IMR-90 (cell line): Measurements from ENCODE around the gene AMPD3. TPM values are rescaled to one million over a fixed set of nuclear protein-coding genes. Genes with fewer than 3 reads are reported as not detected.

ENCODE experiments used
- ATAC-seq: fragments of 200-7000 bp; cut with Tn5 transposase; 2 replicates; pipeline ENCODE4 v1.9.1; 2020; ENCODE audit warnings: low read depth, mild to moderate bottlenecking, moderate library complexity
- BruUV-seq: library from RNA; stranded (reverse); fragments of 400-500 nt; replicated peaks from 2 replicates; lab custom pipeline; 2021; lab: Mats Ljungman, UMichigan
- CTCF ChIA-PET: fragments of 300-600 bp; formaldehyde crosslinking; extraction: SDS; loops from one replicate; lab custom pipeline; 2021; ENCODE audit warnings: antibody characterized with exemption; lab: Yijun Ruan, JAX
- POLR2A ChIA-PET: fragments of 300-600 bp; sonication (Branson Sonifier 250); formaldehyde crosslinking; loops from one replicate; lab custom pipeline; 2022; ENCODE audit warnings: antibody characterized with exemption; ENCODE audit not compliant: unreplicated experiment; lab: Charles Lee
- DNase-seq: peaks from one replicate; pipeline ENCODE4 v3.0.0; 2013
- H2AFZ ChIP-seq: replicated peaks from 2 replicates; pipeline ENCODE3; 2013; ENCODE audit warnings: low read length, mild to moderate bottlenecking; ENCODE audit not compliant: poor library complexity
- H2AK5ac ChIP-seq: 2 replicates; pipeline ENCODE4 v1.6.1; 2013; ENCODE audit warnings: low read depth, low read length, inconsistent platforms
- H2AK9ac ChIP-seq: replicated peaks from 2 replicates; pipeline ENCODE3; 2013; ENCODE audit warnings: mild to moderate bottlenecking, low read depth, low read length, moderate library complexity; ENCODE audit not compliant: poor library complexity
- H2BK120ac ChIP-seq: 2 replicates; pipeline ENCODE4 v1.6.1; 2013; ENCODE audit warnings: low read depth, low read length, inconsistent platforms
- H2BK15ac ChIP-seq: 3 replicates; pipeline ENCODE4 v1.6.1; 2013; ENCODE audit warnings: low read depth, low read length, inconsistent platforms
- H2BK20ac ChIP-seq: 2 replicates; pipeline ENCODE4 v1.6.1; 2013; ENCODE audit warnings: low read depth, mild to moderate bottlenecking, inconsistent platforms, low read length, moderate library complexity
- H2BK5ac ChIP-seq: 2 replicates; pipeline ENCODE4 v1.6.1; 2013; ENCODE audit warnings: mild to moderate bottlenecking, low read depth, low read length, inconsistent platforms; ENCODE audit not compliant: poor library complexity, severe bottlenecking
- H3K14ac ChIP-seq: replicated peaks from 2 replicates; pipeline ENCODE4 v1.6.1; 2013; ENCODE audit warnings: low read depth, low read length, inconsistent platforms
- H3K18ac ChIP-seq: 2 replicates; pipeline ENCODE4 v1.6.1; 2013; ENCODE audit warnings: low read depth, low read length, control low read depth
- H3K23ac ChIP-seq: 2 replicates; pipeline ENCODE4 v1.6.1; 2013; ENCODE audit warnings: low read depth, low read length, inconsistent platforms
- H3K27ac ChIP-seq: 2 replicates; pipeline ENCODE4 v1.5.1; 2013; ENCODE audit warnings: mild to moderate bottlenecking, control low read depth, low read length; ENCODE audit not compliant: insufficient read depth
- H3K27me3 ChIP-seq: 2 replicates; pipeline ENCODE4 v1.6.1; 2013; ENCODE audit warnings: low read length; ENCODE audit not compliant: control insufficient read depth, insufficient read depth
- H3K36me3 ChIP-seq: 2 replicates; pipeline ENCODE4 v1.6.1; 2013; ENCODE audit warnings: low read length, mixed read lengths; ENCODE audit not compliant: control insufficient read depth, insufficient read depth
- H3K4ac ChIP-seq: 2 replicates; pipeline ENCODE4 v1.6.1; 2013; ENCODE audit warnings: low read depth, low read length, inconsistent platforms
- H3K4me1 ChIP-seq: 2 replicates; pipeline ENCODE4 v1.6.1; 2013; ENCODE audit warnings: low read length, mixed read lengths; ENCODE audit not compliant: control insufficient read depth, insufficient read depth
- H3K4me2 ChIP-seq: 2 replicates; pipeline ENCODE4 v1.6.1; 2013; ENCODE audit warnings: low read depth, mild to moderate bottlenecking, control low read depth, low read length, moderate library complexity
- H3K4me3 ChIP-seq: 2 replicates; pipeline ENCODE4 v1.5.1; 2013; ENCODE audit warnings: low read depth, mild to moderate bottlenecking, control low read depth, low read length, moderate library complexity; ENCODE audit not compliant: insufficient read depth
- H3K56ac ChIP-seq: 2 replicates; pipeline ENCODE4 v1.6.1; 2013; ENCODE audit warnings: low read length, inconsistent platforms; ENCODE audit not compliant: insufficient read depth; ENCODE audit errors: extremely low read depth
- H3K79me1 ChIP-seq, 2 experiments: 2 replicates each; pipeline ENCODE4 v1.6.1; 2013; ENCODE audit warnings: low read length in 2 of 2, inconsistent platforms in 1 of 2, low read depth in 1 of 2
- H3K9ac ChIP-seq: 2 replicates; pipeline ENCODE4 v1.6.1; 2013; ENCODE audit warnings: low read depth, low read length, control low read depth
- H3K9me1 ChIP-seq: 2 replicates; pipeline ENCODE4 v1.6.1; 2013; ENCODE audit warnings: low read length, inconsistent platforms; ENCODE audit not compliant: insufficient read depth
- H3K9me3 ChIP-seq: 2 replicates; pipeline ENCODE4 v1.6.1; 2013; ENCODE audit warnings: low read length; ENCODE audit not compliant: control insufficient read depth, insufficient read depth
- H4K20me1 ChIP-seq: 2 replicates; pipeline ENCODE4 v1.6.1; 2013; ENCODE audit warnings: low read length, inconsistent platforms; ENCODE audit not compliant: insufficient read depth
- H4K5ac ChIP-seq: 2 replicates; pipeline ENCODE4 v1.6.1; 2013; ENCODE audit warnings: mild to moderate bottlenecking, low read depth, low read length, control low read depth
- H4K8ac ChIP-seq, 2 experiments: 2 replicates each; pipeline ENCODE4 v1.6.1; 2013; ENCODE audit warnings: low read depth in 2 of 2, low read length in 2 of 2, control low read depth in 1 of 2, inconsistent platforms in 1 of 2
- H4K91ac ChIP-seq: 2 replicates; pipeline ENCODE4 v1.6.1; 2013; ENCODE audit warnings: low read depth, low read length, inconsistent platforms; ENCODE audit not compliant: insufficient read depth
- CHD1 ChIP-seq: IDR thresholded peaks from 2 replicates; pipeline ENCODE4 v1.6.1; 2012; ENCODE audit warnings: low read depth, low read length, improper control_type of control experiment
- CTCF ChIP-seq: conservative IDR thresholded peaks from 2 replicates; pipeline ENCODE4 v1.5.1; 2012; ENCODE audit warnings: mild to moderate bottlenecking, low read depth, low read length, improper control_type of control experiment
- ELK1 ChIP-seq: fragments of 150-350 bp; IDR thresholded peaks from 2 replicates; pipeline ENCODE4 v1.6.1; 2016; ENCODE audit warnings: low read depth, mild to moderate bottlenecking, low read length, moderate library complexity, borderline replicate concordance
- FOS ChIP-seq: fragments of 150-350 bp; IDR thresholded peaks from 2 replicates; pipeline ENCODE4 v1.6.1; 2016; ENCODE audit warnings: low read depth, low read length
- MAFK ChIP-seq: IDR thresholded peaks from 2 replicates; pipeline ENCODE4 v1.6.1; 2012; ENCODE audit warnings: low read depth, low read length, improper control_type of control experiment
- MAZ ChIP-seq: IDR thresholded peaks from 2 replicates; pipeline ENCODE4 v1.6.1; 2012; ENCODE audit warnings: low read depth, mild to moderate bottlenecking, low read length, improper control_type of control experiment, moderate library complexity, borderline replicate concordance
- RCOR1 ChIP-seq: IDR thresholded peaks from 2 replicates; pipeline ENCODE4 v1.6.1; 2012; ENCODE audit warnings: mild to moderate bottlenecking, low read length, improper control_type of control experiment; ENCODE audit not compliant: insufficient replicate concordance
- RFX5 ChIP-seq: IDR thresholded peaks from 2 replicates; pipeline ENCODE4 v1.8.0; 2012; ENCODE audit warnings: low read depth, mild to moderate bottlenecking, low read length, moderate library complexity
- SMC3 ChIP-seq: fragments of 150-350 bp; IDR thresholded peaks from 2 replicates; pipeline ENCODE4 v1.6.1; 2016; ENCODE audit warnings: low read depth, mild to moderate bottlenecking, antibody characterized with exemption, low read length, moderate library complexity
- USF2 ChIP-seq: fragments of 150-350 bp; IDR thresholded peaks from 2 replicates; pipeline ENCODE4 v1.6.1; 2017; ENCODE audit warnings: mild to moderate bottlenecking, antibody characterized with exemption, low read length, low read depth
- WGBS, 2 experiments: methylation state at CpG; one replicate each; pipeline versions ENCODE4 v1.1.5 to v1.1.7; 2013; ENCODE audit warnings: missing lambda C conversion rate in 2 of 2; ENCODE audit not compliant: insufficient read length in 1 of 2; ENCODE audit errors: extremely low coverage in 2 of 2; 5-methylcytosine and 5-hydroxymethylcytosine counted together
- dilution Hi-C: fragments of 300-500 bp; cut with HindIII; formaldehyde crosslinking; loops from one replicate; pipeline ENCODE4 v1.14.3; 2018; ENCODE audit warnings: low sequenced_read_pairs; ENCODE audit not compliant: unreplicated experiment
- in situ Hi-C: fragments of 300-500 bp; cut with MboI; formaldehyde crosslinking; loops from 3 replicates; pipeline ENCODE4 v1.14.3; 2019; ENCODE audit warnings: low sequenced_read_pairs, inconsistent platforms, mixed read lengths
- intact Hi-C: fragments of 100-400 bp; cut with micrococcal nuclease; formaldehyde crosslinking; loops from 2 replicates; pipeline ENCODE4 v1.10.0; 2022
- polyA plus RNA-seq, 3 experiments: library from polyadenylated mRNA; depleted of rRNA; stranded (reverse); fragments of >200 nt; gene quantifications; 2 replicates each; pipeline ENCODE4 v1.2.3, GENCODE V29; 2012; ENCODE audit warnings: low replicate concordance in 1 of 3
- total RNA-seq: library from RNA; depleted of rRNA; stranded (reverse); fragments of >200 nt; gene quantifications from 2 replicates; pipeline ENCODE4 v1.2.3, GENCODE V29; 2012

Gene AMPD3
- total and polyA plus RNA-seq, 2 of the 4 experiments (the other 2 are of a cell fraction): 8.6 to 12.1 TPM

GRCh38 chr11:10462746-10463300, 7.8 kb downstream of the AMPD3 start:
- H3K27me3 ChIP-seq: no peaks in the 10 kb centered on the region
- no peak overlapping the region for H3K4ac ChIP-seq
- peaks cover 7% of the 10 kb centered on the region; the same call in 1 of the 2 replicates for H3K4me1 ChIP-seq
- intact Hi-C loops: no loop called here
- no peak overlapping the region for H3K4me3 ChIP-seq
- H2BK15ac ChIP-seq: no peak overlapping the region
- no peak overlapping the region for H4K91ac ChIP-seq
- H3K23ac ChIP-seq: no peak overlapping the region
- no peak overlapping the region for H4K8ac ChIP-seq
- no peak overlapping the region for H2AK9ac ChIP-seq
- H3K14ac ChIP-seq: no peak overlapping the region
- H2AK5ac ChIP-seq: no peak overlapping the region
- dilution Hi-C loops: no loop called here
- peaks cover 39% of the 10 kb centered on the region for H3K36me3 ChIP-seq
- peaks cover 22 to 54% of the 10 kb centered on the region in 2 experiments for H3K79me1 ChIP-seq
- H2BK20ac ChIP-seq: no peak overlapping the region
- H3K9me3 ChIP-seq: no peaks in the 10 kb centered on the region
- H2BK5ac ChIP-seq: no peak overlapping the region
- BruUV-seq: no TSS peak
- in situ Hi-C loops: no loop called here
- H3K4me2 ChIP-seq: no peak overlapping the region
- peaks cover 2% of the 10 kb centered on the region; the same call in 1 of the 2 replicates for H3K9me1 ChIP-seq
- no peak overlapping the region for H4K5ac ChIP-seq
- no peak overlapping the region for H3K56ac ChIP-seq
- H4K20me1 ChIP-seq: peaks cover 17% of the 10 kb centered on the region; the same call in 1 of the 2 replicates
- WGBS, 2 experiments: 89% methylated on average over 1 of the region's 5 CpGs; no CpG with 5 or more reads in 1 of the 2 experiments
- no peak overlapping the region for H2BK120ac ChIP-seq
- no peak overlapping the region for H3K9ac ChIP-seq
- ATAC-seq (no peak), DNase-seq (no peak)
- H2AFZ ChIP-seq: no peak overlapping the region
- no peak overlapping the region for H3K27ac ChIP-seq
- TF ChIP-seq SMC3: no peak
- TF ChIP-seq CHD1: no peak
- no peak for TF ChIP-seq MAFK
- TF ChIP-seq USF2: no peak
- TF ChIP-seq CTCF: no peak
- no peak for TF ChIP-seq FOS
- TF ChIP-seq MAZ: no peak
- TF ChIP-seq RFX5: no peak
- TF ChIP-seq RCOR1: no peak
- TF ChIP-seq ELK1: no peak
- ChIA-PET CTCF (no interaction called here), POLR2A (no interaction called here)
- H3K18ac ChIP-seq: no peak overlapping the region
